T follicular helper cell (primary cell): ENCODE data around the gene STOX2.

Source experiments
- DNase-seq: peaks from one replicate; pipeline ENCODE4 v3.0.0-alpha.2; 2020; ENCODE audit warnings: low read depth

The STOX2 gene

DNA sequence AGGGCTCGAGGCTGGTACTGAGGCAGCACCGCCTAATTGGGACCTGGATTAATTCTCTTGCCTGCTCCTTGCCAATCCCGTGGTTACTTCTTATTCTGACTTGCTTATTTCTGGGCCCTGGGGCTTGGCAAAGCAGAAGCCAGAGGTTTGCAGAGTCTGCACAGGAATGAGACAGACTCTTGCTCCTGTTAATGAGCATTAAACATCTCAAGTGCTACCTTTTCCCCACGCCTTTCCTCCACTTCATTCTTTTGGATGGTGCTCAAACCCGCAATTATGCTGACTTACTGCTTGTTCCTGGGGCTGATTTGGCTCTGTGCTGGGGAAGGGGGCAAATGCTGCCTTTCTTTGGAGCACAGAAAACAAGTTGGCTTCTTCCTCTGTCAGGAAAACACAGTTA lies 16.5 kb upstream of the STOX2 start:
- DNase-seq: no peak

DNA sequence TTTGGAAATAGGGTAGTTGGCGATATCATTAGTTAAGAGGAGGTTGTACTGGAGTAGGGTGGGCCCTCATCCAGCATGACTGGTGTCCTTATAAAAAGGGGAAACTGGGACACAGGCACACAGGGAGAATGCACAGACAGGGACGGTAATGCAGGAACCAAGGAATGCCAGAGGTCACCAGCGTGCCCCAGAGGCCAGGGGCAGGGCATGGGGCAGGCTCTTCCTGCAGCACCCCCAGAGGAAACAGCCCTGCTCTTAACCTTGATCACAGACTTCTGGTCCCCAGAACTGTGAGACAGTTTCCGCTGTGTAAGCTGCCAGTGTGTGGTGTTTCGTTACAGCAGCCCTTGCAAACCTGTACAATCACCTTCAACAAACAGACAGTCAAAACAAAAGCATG lies 15.9 kb upstream of the STOX2 start:
- DNase-seq: no peak

DNA sequence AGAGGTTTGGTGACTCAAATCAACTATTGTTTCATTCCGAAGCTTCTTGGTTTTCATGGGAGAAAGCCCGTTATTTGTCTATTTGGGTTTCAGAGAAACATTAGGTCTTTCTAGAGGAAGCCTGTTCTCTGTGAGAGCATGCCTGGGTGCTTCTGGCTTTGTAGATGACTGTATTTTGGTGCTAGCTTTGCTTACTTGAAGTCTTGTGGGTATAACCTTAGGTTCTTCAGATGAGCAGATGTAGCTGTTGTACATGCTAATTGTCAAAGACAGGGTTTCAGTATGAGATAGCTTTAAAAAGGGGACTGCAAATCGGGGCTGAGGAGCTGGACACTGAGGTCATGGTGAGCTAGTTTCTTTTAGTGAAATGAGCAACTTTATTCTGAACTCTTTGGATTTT lies 7.9 kb upstream of the STOX2 start:
- DNase-seq: no peak

DNA sequence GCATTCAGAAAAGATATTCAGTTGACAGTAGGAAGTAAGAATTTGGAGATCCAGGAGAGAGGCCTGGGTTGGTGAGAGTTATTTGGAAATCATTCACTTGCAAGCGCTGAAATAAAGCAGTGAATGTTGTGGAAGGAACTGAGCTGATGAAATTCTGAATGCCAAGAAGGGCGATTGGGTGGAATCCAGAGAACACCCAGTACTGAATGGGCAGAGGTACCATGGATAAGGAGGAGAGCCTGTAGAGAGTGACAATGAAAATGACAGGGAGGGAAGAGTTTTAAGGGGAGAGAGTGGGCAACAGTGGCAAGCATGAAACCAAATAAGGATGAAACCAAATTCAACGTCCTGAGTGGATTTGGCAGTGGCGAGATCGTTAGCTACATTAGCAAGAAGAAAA lies 6.7 kb upstream of the STOX2 start:
- DNase-seq: no peak

DNA sequence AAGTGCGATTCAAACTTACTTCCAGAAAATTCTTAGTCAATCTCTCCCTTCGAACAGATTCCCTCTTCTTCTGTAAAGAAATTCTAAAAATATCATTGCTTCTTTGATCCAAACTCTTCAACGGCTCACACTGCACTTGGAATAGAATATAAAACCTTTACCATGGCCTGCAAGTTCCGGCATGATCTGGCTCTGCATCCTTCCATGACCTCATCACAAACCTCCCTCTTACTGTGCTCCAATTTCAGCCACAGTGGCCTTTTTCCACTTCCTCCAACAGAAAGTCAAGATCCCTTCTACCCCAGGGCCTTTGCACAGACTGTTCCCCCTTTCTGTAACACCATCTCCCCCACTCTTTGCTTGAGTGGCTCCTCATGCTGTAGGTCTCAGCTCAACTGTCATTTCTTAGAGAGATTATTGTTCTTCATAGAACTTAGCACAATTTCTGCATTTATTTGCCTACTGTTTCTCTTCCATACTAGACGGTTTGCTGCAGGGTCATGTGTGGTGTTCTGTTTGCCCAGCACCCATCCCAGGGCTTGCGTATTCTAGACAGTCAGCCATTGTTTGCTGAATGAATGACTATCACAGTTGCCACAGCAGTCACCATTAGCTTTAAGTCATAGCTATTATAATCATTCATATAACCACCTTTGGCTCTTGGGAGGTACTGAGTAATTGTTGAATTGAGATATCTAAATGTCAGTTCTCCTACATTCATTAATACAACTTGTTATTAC lies 1.9 kb upstream of the STOX2 start:
- DNase-seq: no peak

DNA sequence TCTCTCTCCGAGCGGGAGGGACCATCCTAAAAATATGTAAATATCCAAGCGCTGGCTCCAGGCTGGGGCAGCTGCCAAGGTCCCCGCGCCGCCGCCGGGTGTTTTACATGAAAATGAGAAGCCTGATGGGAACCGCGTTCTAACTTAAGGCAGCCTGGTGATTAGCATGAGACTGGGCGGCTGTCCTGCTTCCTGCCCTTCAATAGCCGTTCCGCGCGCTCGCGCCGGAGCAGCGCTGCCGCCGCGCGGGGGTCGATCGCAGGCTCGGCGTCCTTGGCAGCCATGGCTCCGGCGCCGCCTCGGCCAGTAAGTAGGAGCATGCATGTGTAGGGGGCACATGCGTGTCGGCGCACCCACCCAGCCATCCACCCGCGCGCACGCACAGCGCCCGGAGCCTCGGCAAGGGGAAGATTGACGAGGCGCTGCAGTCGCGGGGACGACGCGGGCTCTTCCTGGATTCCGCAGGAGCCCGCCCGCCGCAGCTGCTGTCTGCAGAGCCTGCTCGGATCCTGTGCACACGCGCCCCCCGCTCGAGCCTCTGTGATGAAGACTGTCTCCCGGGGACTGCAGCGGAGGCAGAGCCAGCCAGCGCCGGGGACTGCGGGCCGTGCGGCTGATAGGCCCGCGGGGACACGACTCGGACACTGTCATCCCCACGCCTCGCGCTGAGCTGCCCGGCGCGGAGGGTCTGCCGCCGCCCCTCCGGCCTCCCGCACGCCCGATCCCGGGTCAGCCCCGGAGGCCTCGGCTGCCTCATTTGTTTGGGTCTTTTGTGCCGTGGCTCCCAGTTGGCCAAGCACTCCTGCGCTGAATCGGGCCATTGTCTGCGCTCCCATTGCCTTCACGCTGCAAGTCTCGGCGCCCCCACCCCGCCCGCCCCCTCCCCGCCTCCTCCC lies 734 bp downstream of the STOX2 start:
- DNase-seq: no peak

DNA sequence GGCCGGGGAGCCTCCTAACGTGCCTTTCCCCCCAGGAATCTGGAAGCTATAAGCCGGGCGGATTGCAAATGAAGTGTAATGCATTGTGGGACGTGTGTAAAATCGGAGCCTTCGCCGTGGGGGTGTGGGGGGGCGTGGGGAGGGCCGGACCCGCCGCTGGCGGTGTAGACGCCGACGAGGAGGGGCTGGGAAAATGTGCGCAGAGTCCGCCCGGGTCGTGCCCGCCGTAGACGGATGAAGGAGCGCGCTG lies 1.3 kb downstream of the STOX2 start:
- DNase-seq: no peak

DNA sequence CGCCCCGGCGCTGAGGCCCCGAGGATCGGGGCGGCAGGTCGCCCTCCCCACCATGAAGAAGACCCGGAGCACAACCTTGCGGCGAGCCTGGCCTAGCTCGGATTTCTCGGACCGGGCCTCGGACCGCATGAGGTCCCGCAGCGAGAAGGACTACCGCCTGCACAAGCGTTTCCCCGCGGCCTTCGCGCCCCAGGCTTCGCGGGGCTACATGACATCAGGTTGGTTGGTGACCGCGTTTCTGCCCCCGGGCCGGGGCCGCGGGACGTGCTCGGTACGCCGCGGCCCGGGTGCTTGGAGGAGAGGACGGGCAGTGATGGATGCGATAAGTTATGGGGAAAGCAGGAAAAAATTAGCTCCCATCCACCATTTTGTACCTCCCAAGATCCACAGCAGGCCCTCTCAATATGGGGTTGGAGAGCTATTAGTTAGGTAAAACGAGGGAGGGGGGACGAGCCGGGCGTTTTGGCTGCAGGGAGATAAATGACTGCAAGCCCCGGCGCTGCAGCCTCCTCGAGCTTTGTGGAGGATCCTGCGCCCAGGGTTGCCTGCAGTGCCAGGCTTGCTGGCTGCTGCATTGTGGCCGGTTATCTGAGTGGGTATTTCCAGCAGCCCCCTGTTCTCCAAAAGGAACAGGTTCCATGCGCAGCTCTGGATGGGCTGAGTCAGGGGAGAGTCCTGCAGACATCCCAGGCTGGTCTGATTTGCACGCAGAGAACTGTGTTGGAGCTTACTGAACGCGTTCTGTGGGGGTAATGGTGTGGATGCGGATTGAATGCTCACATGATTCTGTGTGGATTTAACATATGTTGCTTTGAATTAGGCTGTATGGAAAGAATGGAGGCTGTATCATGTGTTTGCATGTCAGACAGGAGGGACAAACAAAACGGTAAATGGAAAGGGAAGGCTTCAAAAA lies 1.9 kb downstream of the STOX2 start:
- no peak for DNase-seq

DNA sequence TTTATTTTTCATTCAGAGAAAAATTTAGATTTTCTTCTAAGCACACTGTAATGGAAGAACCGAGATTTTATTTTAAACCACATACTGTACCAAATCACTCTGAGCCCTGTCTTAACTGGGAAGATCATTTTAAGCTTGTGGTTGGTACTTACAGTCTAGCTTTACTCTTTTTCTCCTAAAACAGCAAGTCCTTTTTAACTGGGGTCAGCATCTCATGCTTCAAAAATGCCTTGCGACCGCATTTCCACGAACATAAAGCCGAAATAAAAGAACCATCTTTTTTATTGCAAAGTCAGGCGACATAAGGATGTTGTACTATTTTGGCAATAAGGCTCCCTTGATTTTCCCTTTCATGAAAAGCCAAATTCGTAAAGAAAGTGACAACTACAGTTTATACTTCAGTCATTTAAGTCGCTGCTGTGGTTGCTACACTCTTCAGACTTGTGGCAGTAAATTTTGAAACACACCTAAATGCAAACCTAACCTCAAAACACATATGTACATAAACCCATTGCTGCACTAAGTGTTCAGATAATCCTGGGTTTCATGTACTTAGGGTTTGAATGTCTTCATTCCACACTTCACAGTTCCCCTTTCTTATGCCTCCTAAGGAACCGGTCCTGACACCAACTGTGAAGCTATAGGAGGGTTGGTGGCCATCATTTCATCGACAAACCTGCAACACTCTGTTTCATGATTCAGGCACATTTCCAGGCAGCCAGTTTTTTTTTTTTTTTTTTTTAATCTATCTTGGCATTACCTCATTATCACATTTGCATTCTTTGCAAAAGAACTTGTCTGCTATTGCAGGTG lies 3.0 kb downstream of the STOX2 start:
- no peak for DNase-seq

DNA sequence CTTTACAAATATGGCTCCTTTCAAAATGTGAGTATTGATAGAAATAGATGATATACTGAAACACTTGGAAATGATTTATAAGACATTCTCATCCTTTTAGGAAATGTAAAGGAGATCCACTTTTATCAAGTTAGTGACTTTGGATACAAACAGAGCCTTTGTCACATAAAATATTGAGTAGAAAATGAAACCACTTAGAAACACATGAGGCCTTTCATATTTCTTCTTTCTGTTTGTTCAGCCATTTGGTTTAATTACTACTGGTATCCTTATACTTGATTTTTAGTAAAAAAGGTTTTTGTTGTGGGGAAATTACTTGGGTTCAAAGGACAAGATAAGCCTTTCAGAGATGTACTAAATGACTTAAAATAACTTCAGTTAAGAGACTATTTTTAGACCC lies 4.1 kb downstream of the STOX2 start:
- DNase-seq: no peak

DNA sequence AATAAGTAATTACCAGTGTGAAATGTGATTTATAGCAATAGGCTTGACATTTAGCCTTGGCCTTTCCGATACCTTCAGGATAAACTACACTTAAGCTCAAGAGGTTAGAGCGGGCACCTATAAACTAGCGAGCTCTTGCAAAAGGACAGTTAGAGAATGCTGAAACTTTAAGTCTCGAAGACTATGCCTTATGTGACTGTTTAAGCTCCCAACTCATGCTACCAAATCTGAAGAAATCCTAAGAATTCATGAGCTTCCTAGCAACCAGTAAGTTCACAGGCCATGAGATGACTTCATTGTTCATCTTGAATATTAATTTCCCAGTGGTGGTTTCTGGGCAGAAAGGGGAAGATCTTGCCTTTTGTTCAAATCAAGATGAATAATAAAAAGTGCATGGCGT lies 4.7 kb downstream of the STOX2 start:
- DNase-seq: no peak

DNA sequence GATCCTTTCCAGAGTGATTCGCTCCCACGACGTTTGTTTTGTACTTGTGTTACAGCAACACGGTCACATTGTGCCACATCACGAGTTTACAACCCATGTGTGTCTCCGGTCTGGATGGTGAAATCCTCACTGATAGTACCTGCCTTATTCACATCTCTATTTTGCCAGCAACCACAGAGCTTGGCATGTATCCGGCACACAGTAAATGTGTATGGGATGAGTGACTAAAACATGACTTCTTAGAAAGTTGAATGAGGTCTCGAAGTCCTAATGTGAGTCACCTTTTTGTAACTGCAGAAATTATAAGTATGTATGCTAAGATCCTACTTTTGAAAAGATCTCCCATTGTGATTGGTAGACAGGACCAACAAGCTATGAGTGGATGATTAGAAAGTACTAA lies 7.5 kb downstream of the STOX2 start:
- no peak for DNase-seq

DNA sequence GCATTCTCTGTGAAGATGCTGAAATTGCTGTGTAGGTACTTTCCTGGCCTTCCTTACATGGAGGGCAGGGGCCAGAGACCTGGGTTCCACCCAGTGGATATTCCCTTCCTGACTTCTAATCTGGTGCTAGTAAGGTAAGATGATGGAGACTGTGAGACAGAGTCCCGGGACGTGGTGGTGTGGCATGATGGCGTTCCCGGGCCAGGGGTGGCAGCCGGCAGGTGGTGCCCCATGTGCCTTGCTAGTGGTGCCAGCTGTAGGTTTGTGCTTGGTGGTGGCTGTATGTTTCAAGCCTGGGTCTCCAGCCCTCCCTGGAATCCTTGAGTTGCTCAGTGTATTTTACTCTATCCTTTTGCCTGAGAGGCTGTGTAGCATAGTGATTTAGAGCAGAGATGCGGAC lies 10.9 kb downstream of the STOX2 start:
- no peak for DNase-seq

DNA sequence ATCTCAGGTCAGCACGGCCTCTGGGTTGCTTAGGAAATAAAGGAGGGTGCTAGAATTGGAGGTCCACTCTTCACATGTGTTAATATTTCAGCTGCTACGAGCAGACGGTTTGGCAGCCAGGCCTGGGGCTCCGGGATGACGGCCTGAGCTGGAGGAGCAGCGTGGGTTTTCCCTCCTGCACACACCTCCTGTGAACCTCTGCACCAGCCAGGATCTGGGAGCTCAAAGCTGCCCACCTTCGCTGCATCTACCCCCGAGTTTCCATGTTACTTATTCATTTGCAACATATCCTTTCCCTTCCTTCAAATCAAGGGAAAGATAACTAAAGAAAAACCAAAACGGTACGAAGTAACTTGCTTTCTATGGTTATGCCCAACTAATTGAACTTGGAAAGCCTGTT lies 13.6 kb downstream of the STOX2 start:
- DNase-seq: no peak

DNA sequence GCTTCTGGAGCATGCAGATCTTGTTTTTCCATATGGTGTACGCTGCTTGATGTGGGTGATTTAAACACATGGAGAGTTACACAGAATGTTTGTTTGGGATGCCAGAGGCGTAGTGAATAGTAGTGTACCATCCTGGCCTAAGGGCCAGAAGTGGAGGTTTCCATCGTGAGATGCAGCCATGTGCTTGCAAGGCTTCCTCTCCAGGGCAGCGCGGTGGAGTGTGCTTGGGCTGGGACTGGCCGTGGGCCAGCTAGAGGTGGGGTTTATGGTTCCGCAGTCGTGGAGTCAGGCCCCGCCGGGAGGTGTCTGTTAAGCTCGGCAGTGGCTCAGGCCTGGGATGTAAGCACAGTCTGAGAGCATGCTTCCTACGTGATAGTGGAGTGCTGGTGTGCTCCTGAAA lies 14.0 kb downstream of the STOX2 start:
- no peak for DNase-seq

DNA sequence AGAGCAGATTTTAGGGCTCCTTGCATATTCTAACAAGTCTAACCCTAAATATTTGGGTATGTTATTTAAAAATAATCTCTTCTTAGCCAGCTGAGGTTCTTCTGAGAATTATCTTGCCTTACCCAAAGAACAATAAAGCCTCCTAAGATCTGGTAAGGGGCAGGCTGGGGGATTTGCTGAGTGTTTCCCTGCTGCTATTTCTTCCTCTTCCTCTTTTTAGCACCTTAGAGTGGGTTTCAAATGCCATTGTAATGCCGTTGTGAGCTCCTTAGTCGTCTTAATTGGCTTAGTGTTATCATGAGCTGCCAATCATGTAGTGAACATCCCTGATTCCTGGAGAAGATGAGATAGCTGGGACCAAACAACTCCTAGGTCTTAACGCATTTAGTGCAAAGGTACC lies 15.4 kb downstream of the STOX2 start:
- DNase-seq: no peak

DNA sequence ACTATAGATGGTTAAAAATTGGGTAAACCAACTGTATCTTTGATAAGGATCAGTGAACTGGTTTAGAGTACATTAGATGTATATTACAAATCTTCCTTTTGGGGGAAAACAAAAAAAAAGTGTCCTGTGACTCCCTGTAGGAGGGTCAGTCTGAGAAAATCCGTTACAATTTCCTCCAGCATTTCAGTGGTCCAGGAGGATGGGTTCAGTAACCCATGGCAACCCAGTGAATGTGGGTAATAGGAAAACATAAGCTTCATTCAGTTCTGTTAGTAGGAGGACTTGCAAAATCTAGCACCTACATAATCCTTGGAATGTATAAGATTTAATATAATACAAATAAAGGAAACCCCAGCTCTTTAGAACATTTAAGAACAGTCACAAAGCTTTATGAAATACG lies 16.2 kb downstream of the STOX2 start:
- DNase-seq: no peak

DNA sequence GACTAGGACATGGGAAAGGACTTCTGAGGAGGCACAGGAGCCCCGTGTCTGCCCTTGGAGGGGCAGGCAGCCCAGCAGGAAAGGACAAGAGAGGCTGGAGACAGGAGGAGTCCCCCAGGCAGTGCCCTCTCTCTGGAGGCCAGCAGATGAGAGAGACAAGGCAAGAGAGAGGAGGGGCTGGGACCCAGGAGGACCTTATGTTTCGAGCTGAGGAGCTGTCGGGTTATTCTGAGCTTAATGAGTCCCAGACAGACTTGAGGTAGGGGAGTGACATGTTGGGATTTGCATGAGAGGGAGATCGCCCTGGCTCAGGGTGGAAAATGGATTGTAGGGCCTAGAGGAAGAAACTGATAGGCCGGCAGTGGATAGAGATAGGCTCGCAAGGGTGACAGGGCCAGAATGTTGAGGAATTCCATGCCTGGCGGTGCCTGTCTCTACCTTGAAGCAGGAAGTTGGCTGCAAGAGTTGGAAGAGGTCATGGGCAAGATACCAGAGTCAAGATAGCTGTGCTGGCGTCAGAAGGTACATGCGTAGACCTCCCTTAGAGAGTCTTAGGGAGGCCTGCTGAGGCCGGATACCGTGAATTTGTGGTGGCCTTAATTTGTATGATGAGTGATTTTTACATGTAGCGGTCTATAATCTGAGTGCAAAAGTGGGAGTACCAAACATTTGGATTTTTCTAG lies 19.4 kb downstream of the STOX2 start:
- no peak for DNase-seq

DNA sequence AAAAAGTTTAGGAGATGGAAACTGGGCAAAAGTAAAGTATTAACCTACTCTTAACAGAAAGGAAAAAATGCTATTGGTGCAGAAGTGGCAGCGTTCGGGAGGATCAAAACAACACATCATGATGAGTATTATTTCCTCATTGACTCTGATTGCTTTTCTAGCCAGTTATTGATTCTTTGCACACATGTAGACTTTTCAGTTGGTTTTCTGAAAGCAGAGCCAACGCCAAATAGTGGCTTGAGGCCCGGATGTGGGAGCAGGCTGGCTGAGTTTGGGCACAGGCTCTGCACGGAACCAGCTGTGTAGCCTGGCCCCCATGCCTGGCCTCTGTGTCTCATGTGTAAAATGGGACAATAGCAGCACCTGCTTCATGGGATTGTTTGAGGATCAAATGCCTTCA lies 21.8 kb downstream of the STOX2 start:
- DNase-seq: no peak

DNA sequence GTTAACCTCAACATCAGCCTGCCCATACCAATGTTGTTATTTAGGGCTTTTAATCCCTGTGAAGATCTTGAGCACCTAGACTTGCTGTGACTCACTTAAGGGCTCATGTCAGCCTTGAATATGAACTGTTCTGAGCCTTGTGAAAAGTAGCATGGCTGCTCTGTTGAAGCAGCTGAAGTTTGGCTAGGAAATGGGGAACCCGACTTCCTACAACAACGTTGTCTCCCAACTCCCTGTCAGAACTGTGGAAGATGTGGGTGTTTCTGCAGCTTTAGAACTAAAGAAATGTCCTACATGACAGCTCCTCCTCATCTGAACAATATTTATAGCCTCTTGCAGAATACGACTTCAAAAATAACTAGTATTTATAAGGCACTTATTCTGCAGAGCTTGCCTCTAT lies 27.5 kb downstream of the STOX2 start:
- no peak for DNase-seq

DNA sequence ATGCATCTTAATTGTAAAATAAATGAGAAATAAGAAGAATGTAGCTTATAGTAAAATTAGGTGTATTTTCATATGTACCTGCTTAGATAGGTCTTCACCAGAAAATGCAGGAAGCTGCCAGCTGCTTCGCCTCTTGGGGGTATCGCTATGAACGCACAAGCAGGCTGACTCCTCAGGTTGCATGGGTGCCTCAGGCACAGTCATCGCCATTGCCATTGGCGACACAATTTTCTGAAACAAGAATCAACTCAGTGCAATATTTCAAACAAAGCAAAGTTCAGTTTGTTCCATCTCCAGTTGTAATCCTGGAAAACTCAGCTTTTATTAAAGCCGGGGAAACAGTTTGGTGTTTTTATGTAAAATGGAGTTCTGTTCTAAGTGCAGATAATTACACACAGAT lies 29.7 kb downstream of the STOX2 start:
- no peak for DNase-seq
